H9 (cell line): ENCODE results near the gene DENND5B. TPM values are rescaled to one million over a fixed set of nuclear protein-coding genes. Genes with fewer than 3 reads are reported as not detected.

Experiments used
- DNase-seq: peaks from one replicate; pipeline ENCODE4 v3.0.0-alpha.2; 2017
- H2AFZ ChIP-seq: one replicate; pipeline ENCODE4 v1.6.1; 2013; ENCODE audit warnings: mild to moderate bottlenecking, low read length, control low read depth, moderate library complexity
- H2AK5ac ChIP-seq: 2 replicates; pipeline ENCODE4 v1.6.1; 2013; ENCODE audit warnings: low read length, control low read depth, mixed read lengths; ENCODE audit not compliant: insufficient read length
- H2BK120ac ChIP-seq: one replicate; pipeline ENCODE4 v1.6.1; 2013; ENCODE audit warnings: low read depth, mild to moderate bottlenecking, low read length, control low read depth, inconsistent platforms; ENCODE audit not compliant: poor library complexity, severe bottlenecking
- H2BK12ac ChIP-seq: 2 replicates; pipeline ENCODE4 v1.6.1; 2013; ENCODE audit warnings: low read length, control low read depth, mixed read lengths, low read depth; ENCODE audit not compliant: insufficient read length
- H2BK15ac ChIP-seq: 2 replicates; pipeline ENCODE4 v1.6.1; 2013; ENCODE audit warnings: low read depth, low read length, control low read depth
- H2BK20ac ChIP-seq: one replicate; pipeline ENCODE4 v1.6.1; 2013; ENCODE audit warnings: low read depth, mild to moderate bottlenecking, low read length, control low read depth, inconsistent platforms; ENCODE audit not compliant: poor library complexity, severe bottlenecking
- H2BK5ac ChIP-seq: 2 replicates; pipeline ENCODE4 v1.6.1; 2013; ENCODE audit warnings: low read length, control low read depth, mixed read lengths; ENCODE audit not compliant: insufficient read length
- H3K14ac ChIP-seq: 2 replicates; pipeline ENCODE4 v1.6.1; 2013; ENCODE audit warnings: low read length, control low read depth; ENCODE audit not compliant: insufficient read depth
- H3K18ac ChIP-seq: 2 replicates; pipeline ENCODE4 v1.6.1; 2013; ENCODE audit warnings: low read depth, mild to moderate bottlenecking, mixed read lengths, low read length, control low read depth; ENCODE audit not compliant: insufficient read length
- H3K23ac ChIP-seq: 2 replicates; pipeline ENCODE4 v1.6.1; 2013; ENCODE audit warnings: low read length, control low read depth, mixed read lengths, low read depth; ENCODE audit not compliant: insufficient read length
- H3K23me2 ChIP-seq: 2 replicates; pipeline ENCODE4 v1.6.1; 2013; ENCODE audit warnings: low read depth, mild to moderate bottlenecking, mixed read lengths, low read length, control low read depth; ENCODE audit not compliant: insufficient read length, poor library complexity, severe bottlenecking
- H3K27ac ChIP-seq: 2 replicates; pipeline ENCODE4 v1.5.1; 2013; ENCODE audit warnings: low read length, control low read depth, mixed read lengths, low read depth; ENCODE audit not compliant: insufficient read length
- H3K27me3 ChIP-seq: 2 replicates; pipeline ENCODE4 v1.6.1; 2013; ENCODE audit warnings: low read length, control low read depth, inconsistent platforms; ENCODE audit not compliant: insufficient read depth
- H3K4ac ChIP-seq: 2 replicates; pipeline ENCODE4 v1.6.1; 2013; ENCODE audit warnings: low read depth, mild to moderate bottlenecking, control low read depth, inconsistent platforms, low read length, moderate library complexity
- H3K4me1 ChIP-seq: 2 replicates; pipeline ENCODE4 v1.6.1; 2013; ENCODE audit warnings: low read length, control low read depth, inconsistent platforms; ENCODE audit not compliant: insufficient read depth
- H3K4me2 ChIP-seq: 2 replicates; pipeline ENCODE4 v1.6.1; 2013; ENCODE audit warnings: low read length, control low read depth, mixed read lengths; ENCODE audit not compliant: insufficient read length, insufficient read depth
- H3K56ac ChIP-seq: 2 replicates; pipeline ENCODE4 v1.6.1; 2013; ENCODE audit warnings: low read depth, mild to moderate bottlenecking, mixed read lengths, low read length, control low read depth; ENCODE audit not compliant: insufficient read length
- H3K79me1 ChIP-seq: 2 replicates; pipeline ENCODE4 v1.6.1; 2013; ENCODE audit warnings: low read depth, mild to moderate bottlenecking, moderate library complexity, low read length, control low read depth, inconsistent platforms; ENCODE audit not compliant: insufficient read depth, poor library complexity, severe bottlenecking
- H3K79me2 ChIP-seq: 2 replicates; pipeline ENCODE4 v1.6.1; 2013; ENCODE audit warnings: low read length, control low read depth, inconsistent platforms; ENCODE audit not compliant: insufficient read depth
- H3K9ac ChIP-seq: 2 replicates; pipeline ENCODE4 v1.6.1; 2013; ENCODE audit warnings: low read length, control low read depth, mixed read lengths; ENCODE audit not compliant: insufficient read length; ENCODE audit errors: extremely low read depth
- H3K9me3 ChIP-seq: one replicate; pipeline ENCODE4 v1.6.1; 2013; ENCODE audit warnings: low read depth, low read length, inconsistent platforms; ENCODE audit not compliant: control insufficient read depth
- H3T11ph ChIP-seq: one replicate; pipeline ENCODE4 v1.6.1; 2013; ENCODE audit warnings: mild to moderate bottlenecking, low read length, control low read depth, inconsistent platforms
- H4K20me1 ChIP-seq: one replicate; pipeline ENCODE4 v1.6.1; 2013; ENCODE audit not compliant: control insufficient read depth, insufficient read length, insufficient read depth
- H4K5ac ChIP-seq: 2 replicates; pipeline ENCODE4 v1.6.1; 2013; ENCODE audit warnings: low read depth, mild to moderate bottlenecking, mixed read lengths, low read length, control low read depth; ENCODE audit not compliant: insufficient read length
- H4K8ac ChIP-seq: replicated peaks from 2 replicates; pipeline ENCODE4 v1.6.1; 2013; ENCODE audit warnings: low read length, control low read depth, mixed read lengths, low read depth; ENCODE audit not compliant: insufficient read length
- H4K91ac ChIP-seq: 2 replicates; pipeline ENCODE4 v1.6.1; 2013; ENCODE audit warnings: low read depth, mild to moderate bottlenecking, moderate library complexity, mixed read lengths, low read length, control low read depth; ENCODE audit not compliant: insufficient read length
- H3K27ac Mint-ChIP-seq, 3 experiments: 2 replicates in 2 of 3; 3 replicates in 1 of 3; pipeline ENCODE4 v1.8.0; 2020 to 2021; ENCODE audit warnings: mixed read lengths in 3 of 3, mild to moderate bottlenecking in 1 of 3, moderate library complexity in 1 of 3
- H3K27me3 Mint-ChIP-seq: 2 replicates; pipeline ENCODE4 v1.8.0; 2021; ENCODE audit warnings: low read depth, mild to moderate bottlenecking, moderate library complexity, mixed read lengths
- H3K36me3 Mint-ChIP-seq, 3 experiments: 2 replicates in 2 of 3; 3 replicates in 1 of 3; pipeline ENCODE4 v1.8.0; 2020 to 2021; ENCODE audit warnings: low read depth in 3 of 3, mixed read lengths in 3 of 3; ENCODE audit not compliant: insufficient read depth in 1 of 3
- H3K4me1 Mint-ChIP-seq, 2 experiments: 2 replicates each; pipeline ENCODE4 v1.8.0; 2020; ENCODE audit warnings: mixed read lengths in 2 of 2
- H3K4me3 Mint-ChIP-seq, 2 experiments: 2 replicates in 1 of 2; 3 replicates in 1 of 2; pipeline ENCODE4 v1.8.0; 2020 to 2021; ENCODE audit warnings: mild to moderate bottlenecking in 2 of 2, mixed read lengths in 2 of 2, moderate library complexity in 1 of 2
- H3K9me3 Mint-ChIP-seq, 2 experiments: 2 replicates in 1 of 2; 3 replicates in 1 of 2; pipeline ENCODE4 v1.8.0; 2020; ENCODE audit warnings: mild to moderate bottlenecking in 2 of 2, mixed read lengths in 2 of 2, moderate library complexity in 1 of 2
- total RNA-seq: library from RNA; stranded (reverse); gene quantifications from 2 replicates; pipeline ENCODE4 v1.2.1, GENCODE V29; 2021
- TF ChIP-seq, protein P1 (sequence below): fragments of 200-600 bp; sonication (generic); conservative IDR thresholded peaks from 3 replicates; pipeline ENCODE4 v1.8.0; 2021; ENCODE audit warnings: antibody characterized with exemption, mild to moderate bottlenecking

DENND5B gene
- total RNA-seq, 1 experiment from 2014 or later: 13.4 TPM

DNA sequence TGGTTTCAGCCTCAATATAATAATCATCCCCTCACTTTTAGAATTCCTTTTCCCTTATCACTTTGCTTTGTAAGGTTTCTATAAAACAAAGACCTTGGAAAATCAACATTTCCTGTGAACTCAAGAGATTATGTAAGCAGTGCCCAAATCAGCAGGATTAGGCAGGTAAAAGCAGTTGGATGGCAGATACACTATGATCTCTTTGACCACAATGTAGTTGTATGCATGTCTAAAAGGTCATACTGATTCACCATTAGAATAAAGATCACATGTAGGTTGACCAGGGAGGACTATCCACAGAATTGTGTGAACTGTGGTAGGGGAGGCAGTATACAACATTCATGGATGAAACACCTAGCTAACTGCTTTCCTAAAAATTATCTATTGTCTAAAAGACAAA lies 57.5 kb downstream of the DENND5B start:
- Mint-ChIP-seq H3K4me1 (peaks cover 32 to 42% of the 10 kb centered on the region in 2 experiments), H3K36me3 (0 out of 7 replicates have a peak, but pooled peaks cover 0 to 2% (median 0%) of the 10 kb centered on the region in 3 experiments), H3K4me3 (no peak overlapping the region), H3K27ac (peak overlapping the region in 1 of 3 experiments; percentile 69; a peak in 2 of 7 replicates), H3K27me3 (no peaks in the 10 kb centered on the region), H3K9me3 (no peaks in the 10 kb centered on the region)
- Histone ChIP-seq H4K5ac (no peak overlapping the region), H3K9ac (no peak overlapping the region), H3K23me2 (no peaks in the 10 kb centered on the region), H3K9me3 (no peaks in the 10 kb centered on the region), H3K23ac (no peak overlapping the region), H4K91ac (no peak overlapping the region), H3K27ac (no peak overlapping the region), H3K27me3 (no peaks in the 10 kb centered on the region), H2BK12ac (no peak overlapping the region), H4K8ac (no peak overlapping the region), H2BK5ac (no peak overlapping the region), H2BK120ac (no peak overlapping the region), H3K4me2 (no peak overlapping the region), H3K4me1 (no peaks in the 10 kb centered on the region; the same call in 1 of the 2 replicates), H3K18ac (no peak overlapping the region), H3K56ac (no peak overlapping the region), H3K79me2 (no peaks in the 10 kb centered on the region), H3T11ph (no peak overlapping the region), H3K14ac (no peak overlapping the region), H2BK20ac (no peak overlapping the region), H2AFZ (no peak overlapping the region), H4K20me1 (no peaks in the 10 kb centered on the region), H2BK15ac (no peak overlapping the region), H2AK5ac (no peak overlapping the region), H3K4ac (no peak overlapping the region), H3K79me1 (no peaks in the 10 kb centered on the region)
- TF ChIP-seq, protein P1, sequence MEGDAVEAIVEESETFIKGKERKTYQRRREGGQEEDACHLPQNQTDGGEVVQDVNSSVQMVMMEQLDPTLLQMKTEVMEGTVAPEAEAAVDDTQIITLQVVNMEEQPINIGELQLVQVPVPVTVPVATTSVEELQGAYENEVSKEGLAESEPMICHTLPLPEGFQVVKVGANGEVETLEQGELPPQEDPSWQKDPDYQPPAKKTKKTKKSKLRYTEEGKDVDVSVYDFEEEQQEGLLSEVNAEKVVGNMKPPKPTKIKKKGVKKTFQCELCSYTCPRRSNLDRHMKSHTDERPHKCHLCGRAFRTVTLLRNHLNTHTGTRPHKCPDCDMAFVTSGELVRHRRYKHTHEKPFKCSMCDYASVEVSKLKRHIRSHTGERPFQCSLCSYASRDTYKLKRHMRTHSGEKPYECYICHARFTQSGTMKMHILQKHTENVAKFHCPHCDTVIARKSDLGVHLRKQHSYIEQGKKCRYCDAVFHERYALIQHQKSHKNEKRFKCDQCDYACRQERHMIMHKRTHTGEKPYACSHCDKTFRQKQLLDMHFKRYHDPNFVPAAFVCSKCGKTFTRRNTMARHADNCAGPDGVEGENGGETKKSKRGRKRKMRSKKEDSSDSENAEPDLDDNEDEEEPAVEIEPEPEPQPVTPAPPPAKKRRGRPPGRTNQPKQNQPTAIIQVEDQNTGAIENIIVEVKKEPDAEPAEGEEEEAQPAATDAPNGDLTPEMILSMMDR: no peak
- no peak for DNase-seq
